ENCODE measurements around the gene IL1R1.

IL1R1 gene

GRCh38 chr2:102209474-102209873 lies 66.9 kb downstream of the IL1R1 start:
- DNase-seq = no peak

GRCh38 chr2:102217032-102217431 lies 74.5 kb downstream of the IL1R1 start:
- no peak for DNase-seq

- no peak for DNase-seq
These were observed 82.5 kb downstream of the IL1R1 start for GRCh38 chr2:102224824-102225739.

- DNase-seq = no peak
These were observed 83.6 kb downstream of the IL1R1 start for GRCh38 chr2:102226171-102226570.

GRCh38 chr2:102226612-102227391 lies 84.3 kb downstream of the IL1R1 start:
- DNase-seq = no peak

GRCh38 chr2:102229141-102229769 lies 86.7 kb downstream of the IL1R1 start:
- DNase-seq = no peak
